Fibroblast of the conjunctiva (primary cell): ENCODE results near the gene TRIP6.
"Not testable (repeated sequence)": the region's sequence is repeated elsewhere in the genome, so short reads cannot be mapped to it uniquely, and the experiment has no call there.

Experiments
- DNase-seq: peaks from one replicate; pipeline ENCODE4 v3.0.0-alpha.2; 2010; ENCODE audit warnings: low read depth

The TRIP6 gene

GRCh38 chr7:100837099-100837836 lies 29.9 kb upstream of the TRIP6 start:
- peak; percentile 83 for DNase-seq

GRCh38 chr7:100839361-100839760 lies 27.8 kb upstream of the TRIP6 start:
- no peak for DNase-seq

DNA sequence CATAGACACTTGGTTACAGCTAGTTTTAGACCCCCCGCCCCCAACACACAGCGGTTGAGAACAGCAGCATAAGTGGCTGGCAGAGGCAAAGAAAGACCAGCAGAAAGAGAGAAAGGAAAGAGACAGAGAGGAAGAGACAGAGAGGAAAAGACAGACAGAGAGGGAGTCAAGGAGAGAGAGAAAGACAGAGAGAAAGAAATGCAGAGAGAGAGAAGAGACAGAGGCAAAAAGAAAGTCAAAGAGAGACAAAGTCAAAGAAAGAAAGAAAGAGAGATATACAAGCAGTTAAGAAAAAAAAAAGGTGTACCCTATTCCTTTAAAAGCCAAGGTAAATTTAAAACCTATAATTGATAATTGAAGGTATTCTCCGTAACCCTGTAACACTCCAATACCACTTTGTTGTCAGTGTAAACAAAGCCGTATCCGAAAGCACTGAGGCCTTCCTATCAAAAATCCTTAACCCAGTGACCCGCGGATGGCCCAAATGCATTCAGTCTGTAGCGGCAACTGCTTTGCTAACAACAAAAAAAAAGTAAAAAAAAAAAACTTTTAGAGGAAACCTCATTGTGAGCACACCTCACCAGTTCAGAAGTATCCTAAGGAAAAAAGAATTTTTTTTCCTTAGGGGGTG lies 26.6 kb upstream of the TRIP6 start:
- no peak for DNase-seq

- DNase-seq, result no peak
Observed at GRCh38 chr7:100847360-100847759, 19.8 kb upstream of the TRIP6 start.

- DNase-seq, result peak; percentile 64
Observed at GRCh38 chr7:100852048-100852872, 14.9 kb upstream of the TRIP6 start, which contains the start of gene SLC12A9. Gene SLC12A9 (plus strand): TSS chr7:100852713. CDS start chr7:100854198, 1,485 bp downstream.

- DNase-seq, result no peak
Observed at GRCh38 chr7:100854146-100854895, 12.9 kb upstream of the TRIP6 start.

GRCh38 chr7:100854899-100855298 lies 12.3 kb upstream of the TRIP6 start:
- DNase-seq, result not testable (repeated sequence)

DNA sequence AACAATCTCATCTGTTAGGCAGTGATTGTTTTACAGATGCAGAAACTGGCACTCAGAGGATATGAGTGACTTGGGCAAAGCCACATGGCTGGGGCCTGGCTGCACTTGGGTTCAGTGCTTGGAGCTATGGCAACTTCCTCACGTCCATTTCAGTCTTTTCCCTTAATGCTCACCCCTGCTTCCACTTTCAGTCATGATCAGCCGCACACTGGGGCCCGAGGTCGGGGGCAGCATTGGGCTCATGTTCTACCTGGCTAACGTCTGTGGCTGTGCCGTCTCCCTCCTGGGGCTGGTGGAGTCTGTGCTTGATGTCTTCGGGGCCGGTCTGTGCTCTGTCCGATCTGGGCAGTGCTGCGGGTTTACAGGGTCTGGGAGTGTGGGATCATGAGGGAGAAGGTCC lies 11.7 kb upstream of the TRIP6 start:
- no peak for DNase-seq

GRCh38 chr7:100856871-100857282 lies 10.3 kb upstream of the TRIP6 start:
- DNase-seq, result no peak

DNA sequence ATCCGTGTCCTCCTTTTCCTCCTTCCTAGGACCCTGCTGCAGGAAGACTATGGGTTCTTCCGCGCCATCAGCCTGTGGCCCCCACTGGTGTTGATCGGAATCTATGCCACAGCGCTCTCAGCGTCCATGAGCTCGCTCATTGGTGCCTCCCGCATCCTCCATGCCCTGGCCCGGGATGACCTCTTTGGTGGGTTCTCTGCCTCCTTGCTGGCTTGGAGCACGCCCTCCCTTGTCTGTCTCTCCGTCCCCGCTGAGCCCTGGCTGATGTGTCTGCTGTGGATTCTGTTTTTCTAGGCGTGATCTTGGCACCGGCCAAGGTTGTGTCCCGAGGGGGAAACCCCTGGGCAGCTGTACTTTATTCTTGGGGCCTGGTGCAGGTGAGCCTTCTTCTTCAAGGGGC lies 7.3 kb upstream of the TRIP6 start:
- DNase-seq, result no peak

DNA sequence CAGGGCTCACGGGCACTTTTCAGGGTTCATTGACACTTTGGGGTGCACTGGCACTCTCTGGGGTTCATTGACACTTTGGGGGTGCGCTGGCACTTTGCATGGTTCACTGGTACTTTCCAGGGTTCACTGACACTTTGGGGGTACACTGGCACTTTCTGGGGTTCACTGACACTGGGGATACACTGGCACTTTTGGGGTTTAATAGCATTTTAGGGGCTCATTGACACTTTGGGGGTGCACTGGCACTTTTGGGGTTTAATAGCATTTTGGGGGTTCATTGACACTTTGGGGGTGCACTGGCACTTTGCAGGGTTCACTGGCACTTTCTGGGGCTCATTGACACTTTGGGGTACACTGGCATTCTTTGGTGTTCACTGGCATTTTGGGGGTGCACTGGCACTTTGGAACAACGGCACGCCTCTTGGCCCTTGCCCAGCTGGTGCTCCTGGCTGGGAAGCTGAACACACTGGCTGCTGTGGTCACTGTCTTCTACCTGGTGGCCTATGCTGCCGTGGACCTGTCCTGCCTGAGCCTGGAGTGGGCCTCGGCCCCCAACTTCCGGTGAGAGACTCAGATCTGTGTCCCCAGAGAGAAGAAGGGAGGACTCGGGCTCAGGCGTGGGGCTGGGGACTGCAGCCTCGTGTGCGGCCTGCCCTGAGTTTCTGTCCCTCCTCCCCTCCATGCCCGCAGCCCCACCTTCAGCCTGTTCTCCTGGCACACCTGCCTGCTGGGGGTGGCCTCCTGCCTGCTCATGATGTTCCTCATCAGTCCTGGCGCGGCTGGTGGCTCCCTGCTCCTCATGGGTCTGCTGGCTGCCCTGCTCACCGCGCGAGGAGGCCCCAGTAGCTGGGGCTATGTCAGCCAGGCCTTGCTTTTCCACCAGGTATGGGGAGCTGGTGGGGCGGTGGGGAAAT lies 6.2 kb upstream of the TRIP6 start:
- DNase-seq, result no peak

GRCh38 chr7:100861616-100861985 lies 5.6 kb upstream of the TRIP6 start:
- no peak for DNase-seq

GRCh38 chr7:100863406-100863950 lies 3.7 kb upstream of the TRIP6 start:
- DNase-seq, result no peak

DNA sequence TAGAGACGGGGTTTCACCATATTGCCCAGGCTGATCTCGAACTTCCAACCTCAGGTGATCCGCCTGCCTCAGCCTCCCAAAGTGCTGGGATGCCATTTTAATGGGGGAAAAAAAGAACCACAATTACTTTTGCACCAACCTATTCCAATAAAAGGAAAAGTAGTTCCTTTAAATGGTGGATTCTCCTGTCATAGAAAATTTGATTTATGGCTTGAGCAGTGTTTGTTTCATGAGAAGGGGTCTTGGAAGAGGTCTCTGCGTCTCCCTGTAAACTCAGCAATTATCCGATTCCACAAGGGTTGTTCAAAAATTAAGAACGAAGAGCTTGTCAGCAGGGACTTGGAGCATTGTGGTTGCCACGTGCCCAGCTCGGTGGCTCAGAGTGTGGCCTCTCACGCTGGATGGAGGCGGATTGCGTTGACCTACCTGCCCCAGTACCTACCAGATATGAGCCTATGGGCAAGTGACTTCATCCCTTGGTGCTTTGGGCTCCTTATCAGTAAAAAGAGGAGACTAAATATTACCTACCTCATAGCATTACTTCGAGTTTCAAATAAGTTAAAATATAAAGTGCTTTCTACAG lies 2.8 kb upstream of the TRIP6 start:
- no peak for DNase-seq

DNA sequence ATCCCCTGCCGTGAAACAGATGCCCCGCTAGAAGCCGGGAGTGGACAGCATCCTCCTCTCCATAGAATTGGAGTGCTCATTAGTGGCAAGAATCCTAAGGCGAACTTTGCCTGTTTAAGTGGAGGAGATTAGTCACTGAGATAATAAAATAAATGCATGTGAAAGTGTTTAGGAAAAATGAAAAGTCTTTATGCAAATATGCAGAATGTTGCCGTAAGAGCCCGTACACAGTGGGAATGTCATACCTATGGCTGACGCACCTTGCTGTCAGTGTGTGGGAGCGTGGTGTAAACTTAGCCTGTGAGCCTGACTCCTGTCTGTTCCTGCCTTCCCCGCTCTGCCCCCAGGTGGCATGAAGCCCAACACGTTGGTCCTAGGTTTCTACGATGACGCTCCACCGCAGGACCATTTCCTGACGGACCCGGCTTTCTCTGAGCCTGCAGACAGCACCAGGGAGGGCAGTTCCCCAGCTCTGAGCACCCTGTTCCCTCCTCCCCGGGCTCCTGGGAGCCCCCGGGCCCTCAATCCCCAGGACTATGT lies 1.7 kb upstream of the TRIP6 start:
- DNase-seq, result no peak

DNA sequence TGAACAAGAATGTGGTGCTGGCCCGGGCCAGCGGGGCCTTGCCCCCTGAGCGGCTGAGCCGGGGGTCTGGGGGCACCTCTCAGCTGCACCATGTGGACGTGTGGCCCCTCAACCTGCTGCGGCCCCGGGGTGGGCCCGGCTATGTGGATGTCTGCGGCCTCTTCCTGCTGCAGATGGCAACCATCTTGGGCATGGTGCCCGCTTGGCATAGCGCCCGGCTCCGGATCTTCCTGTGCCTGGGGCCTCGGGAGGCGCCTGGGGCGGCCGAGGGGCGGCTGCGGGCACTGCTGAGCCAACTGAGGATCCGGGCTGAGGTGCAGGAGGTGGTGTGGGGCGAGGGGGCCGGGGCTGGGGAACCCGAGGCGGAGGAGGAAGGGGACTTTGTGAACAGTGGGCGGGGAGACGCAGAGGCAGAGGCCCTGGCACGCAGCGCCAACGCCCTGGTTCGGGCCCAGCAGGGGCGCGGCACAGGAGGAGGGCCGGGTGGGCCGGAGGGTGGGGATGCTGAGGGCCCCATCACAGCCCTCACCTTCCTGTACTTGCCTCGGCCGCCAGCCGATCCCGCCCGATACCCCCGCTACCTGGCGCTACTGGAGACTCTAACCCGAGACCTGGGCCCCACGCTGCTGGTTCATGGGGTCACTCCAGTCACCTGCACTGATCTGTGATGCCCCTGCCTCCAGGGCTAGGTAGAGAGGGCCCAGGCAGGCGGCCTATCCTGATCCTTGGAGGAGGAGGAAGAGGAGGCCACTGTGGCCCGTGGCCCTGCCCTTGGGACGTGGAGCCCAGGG lies 1.1 kb upstream of the TRIP6 start:
- DNase-seq, result no peak

- DNase-seq, result no peak
Observed at GRCh38 chr7:100866729-100867039, 503 bp upstream of the TRIP6 start.

GRCh38 chr7:100867776-100868485 lies 744 bp downstream of the TRIP6 start:
- no peak for DNase-seq
